ENCODE data around the gene CEP192. TPM values are rescaled to one million over a fixed set of nuclear protein-coding genes. Genes with fewer than 3 reads are reported as not detected.

The CEP192 gene
- total RNA-seq, 4 donors from 2014 or later, result 16.5 to 41.2 (median 30.0) TPM

DNA sequence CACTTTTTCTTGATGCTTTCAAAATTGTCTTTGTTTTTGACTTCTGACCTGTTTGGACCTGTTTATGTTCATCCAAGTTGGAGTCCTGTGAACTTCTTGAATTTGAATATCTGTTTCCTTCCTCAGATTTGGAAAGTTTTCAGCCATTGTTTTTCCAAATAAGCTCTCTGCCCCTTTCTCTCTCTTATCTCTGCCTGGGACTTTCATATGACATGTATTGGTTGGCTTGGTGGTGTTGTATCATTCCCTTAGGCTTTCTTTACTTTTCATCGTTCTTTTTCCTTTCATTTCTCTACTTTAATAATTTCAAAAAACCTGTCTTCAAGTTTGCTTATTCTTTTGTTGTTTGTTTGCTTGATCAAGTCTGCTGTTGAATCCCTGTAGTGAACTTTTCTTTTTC lies 167.3 kb downstream of the CEP192 start:
- 93 to 100% methylated on average over 1 of the region's 1 CpG for WGBS, 2 donors
- no peak for DNase-seq (ENCODE audit: low spot score in 2 of 2)
- Histone ChIP-seq H3K4me1 (no peaks in the 10 kb centered on the region), H3K4me3 (no peak overlapping the region), H3K9me3 (peaks cover 0 to 38% (median 4%) of the 10 kb centered on the region in 4 donors), H3K27me3 (no peaks in the 10 kb centered on the region), H3K27ac (no peak overlapping the region), H3K36me3 (no peaks in the 10 kb centered on the region)
- no peak for TF ChIP-seq CTCF (IDR thresholded peaks at IDR 0.05)
- TF ChIP-seq EP300 (IDR thresholded peaks at IDR 0.05), result no peak
- TF ChIP-seq POLR2A (IDR thresholded peaks at IDR 0.05), result no peak

- Histone ChIP-seq H3K4me3 (no peak overlapping the region), H3K27me3 (no peaks in the 10 kb centered on the region), H3K4me1 (no peaks in the 10 kb centered on the region), H3K27ac (no peak overlapping the region), H3K36me3 (no peaks in the 10 kb centered on the region), H3K9me3 (peaks cover 0 to 38% (median 4%) of the 10 kb centered on the region in 4 donors)
- WGBS, 2 donors, result 24 to 38% methylated on average over 5 of the region's 5 CpGs
- peak in 1 of 2 donors; percentile 73 for DNase-seq (ENCODE audit: low spot score in 2 of 2)
- TF ChIP-seq EP300 (IDR thresholded peaks at IDR 0.05), result no peak
- TF ChIP-seq CTCF (IDR thresholded peaks at IDR 0.05), result peak; percentile 42 to 70 (median 54)
Observed at GRCh38 chr18:13159579-13159978, 168.4 kb downstream of the CEP192 start.

- Histone ChIP-seq H3K4me1 (no peaks in the 10 kb centered on the region), H3K4me3 (no peak overlapping the region), H3K27ac (no peak overlapping the region), H3K27me3 (no peaks in the 10 kb centered on the region), H3K36me3 (no peaks in the 10 kb centered on the region), H3K9me3 (peaks cover 0 to 35% (median 4%) of the 10 kb centered on the region in 4 donors)
- TF ChIP-seq EP300 (IDR thresholded peaks at IDR 0.05) (no peak), POLR2A (IDR thresholded peaks at IDR 0.05) (no peak), CTCF (IDR thresholded peaks at IDR 0.05) (no peak)
- no peak for DNase-seq (ENCODE audit: low spot score in 2 of 2)
- 80 to 92% methylated on average over 15 to 16 of the region's 16 CpGs for WGBS, 2 donors
Observed at GRCh38 chr18:13161276-13161899, 170.2 kb downstream of the CEP192 start.

DNA sequence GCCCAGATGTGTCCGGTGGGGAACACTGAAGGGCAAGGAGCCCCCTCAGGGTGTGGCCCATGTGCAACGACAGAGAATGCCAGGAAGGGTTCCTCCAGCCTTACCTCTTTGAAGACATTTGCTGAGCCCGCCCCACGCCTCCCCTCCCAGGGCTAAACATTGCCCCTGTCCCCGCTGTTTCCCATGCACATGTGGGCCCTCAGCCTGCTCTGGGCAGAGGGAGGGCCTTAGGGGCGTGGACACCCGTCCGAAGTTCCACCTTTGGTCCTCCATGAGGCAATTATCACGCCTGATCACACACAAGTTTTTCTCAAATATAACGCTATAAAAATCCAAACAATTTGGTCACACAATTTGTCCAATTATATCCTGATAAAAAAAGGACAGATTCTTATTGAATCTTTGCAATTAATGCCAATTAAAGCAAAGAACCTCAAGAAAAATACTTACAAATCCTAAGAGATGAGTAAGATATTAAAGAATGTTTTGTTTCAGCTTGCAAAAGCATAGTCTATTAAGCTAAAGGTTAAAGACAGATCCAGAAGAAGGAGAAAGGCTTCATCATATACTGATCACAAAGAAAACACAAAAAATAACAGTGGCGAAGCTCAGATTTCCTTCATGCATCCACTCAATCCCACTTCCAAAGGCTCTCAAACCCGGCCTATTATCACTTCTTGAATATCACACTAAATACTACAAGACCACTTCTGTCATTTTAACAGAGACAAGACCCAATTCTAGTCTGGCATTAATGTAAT lies 172.2 kb downstream of the CEP192 start:
- TF ChIP-seq CTCF (IDR thresholded peaks at IDR 0.05) (no peak), POLR2A (IDR thresholded peaks at IDR 0.05) (no peak), EP300 (IDR thresholded peaks at IDR 0.05) (no peak)

GRCh38 chr18:13164406-13164805 lies 173.2 kb downstream of the CEP192 start:
- H3K27me3 ChIP-seq, result no peaks in the 10 kb centered on the region
- H3K27ac ChIP-seq, result no peak overlapping the region
- H3K4me3 ChIP-seq, result no peak overlapping the region
- no peaks in the 10 kb centered on the region for H3K36me3 ChIP-seq
- no peak for TF ChIP-seq EP300 (IDR thresholded peaks at IDR 0.05)
- TF ChIP-seq CTCF (IDR thresholded peaks at IDR 0.05), result no peak
- TF ChIP-seq POLR2A (IDR thresholded peaks at IDR 0.05), result no peak
- peaks cover 0 to 9% (median 0%) of the 10 kb centered on the region in 4 donors for H3K9me3 ChIP-seq
- no peaks in the 10 kb centered on the region for H3K4me1 ChIP-seq
- 91 to 97% methylated on average over 10 to 13 of the region's 13 CpGs for WGBS, 2 donors
- no peak for DNase-seq (ENCODE audit: low spot score in 2 of 2)

More for the DNA sequence above, 172.2 kb downstream of the CEP192 start:
- H3K27ac ChIP-seq, result no peak overlapping the region
- DNase-seq (ENCODE audit: low spot score in 2 of 2), result no peak
- no peak overlapping the region for H3K4me3 ChIP-seq
- no peaks in the 10 kb centered on the region for H3K27me3 ChIP-seq
- H3K36me3 ChIP-seq, result no peaks in the 10 kb centered on the region
- H3K4me1 ChIP-seq, result no peaks in the 10 kb centered on the region
- peaks cover 0 to 15% (median 0%) of the 10 kb centered on the region in 4 donors for H3K9me3 ChIP-seq
- 70 to 75% methylated on average over 12 of the region's 12 CpGs for WGBS, 2 donors

Measured in tibial nerve (tissue), 4 donors.